HG02981 (cell line): ENCODE measurements around the gene NEK11.

ENCODE experiments used
- ATAC-seq: cut with Tn5 transposase; IDR thresholded peaks from one replicate; pipeline ENCODE4 v1.9.1; 2021; ENCODE audit warnings: mild to moderate bottlenecking, moderate library complexity; ENCODE audit not compliant: unreplicated experiment

NEK11 gene

GRCh38 chr3:131218196-131218595 lies 191.5 kb downstream of the NEK11 start:
- no peak for ATAC-seq

GRCh38 chr3:131221731-131222130 lies 195.1 kb downstream of the NEK11 start:
- no peak for ATAC-seq

GRCh38 chr3:131222599-131222998 lies 195.9 kb downstream of the NEK11 start:
- ATAC-seq = no peak

- no peak for ATAC-seq
Observed at GRCh38 chr3:131223373-131224289, 197.0 kb downstream of the NEK11 start.

GRCh38 chr3:131224886-131225550 lies 198.3 kb downstream of the NEK11 start:
- ATAC-seq = no peak

GRCh38 chr3:131228522-131228921 lies 201.8 kb downstream of the NEK11 start:
- ATAC-seq = no peak

- no peak for ATAC-seq
Observed at GRCh38 chr3:131231710-131232389, 205.2 kb downstream of the NEK11 start.

- ATAC-seq = no peak
Observed at GRCh38 chr3:131232711-131233267, 206.1 kb downstream of the NEK11 start.

GRCh38 chr3:131233900-131234668 lies 207.4 kb downstream of the NEK11 start:
- ATAC-seq = no peak

- ATAC-seq = no peak
Observed at GRCh38 chr3:131236421-131236820, 209.7 kb downstream of the NEK11 start.

- no peak for ATAC-seq
Observed at GRCh38 chr3:131238496-131238895, 211.8 kb downstream of the NEK11 start.

GRCh38 chr3:131239267-131239666 lies 212.6 kb downstream of the NEK11 start:
- no peak for ATAC-seq

GRCh38 chr3:131242201-131242600 lies 215.5 kb downstream of the NEK11 start:
- no peak for ATAC-seq

GRCh38 chr3:131250466-131250865 lies 223.8 kb downstream of the NEK11 start:
- no peak for ATAC-seq

- ATAC-seq = no peak
Observed at GRCh38 chr3:131260525-131260924, 233.8 kb downstream of the NEK11 start.

- no peak for ATAC-seq
Observed at GRCh38 chr3:131261104-131261503, 234.4 kb downstream of the NEK11 start.

- ATAC-seq = no peak
Observed at GRCh38 chr3:131275556-131275955, 248.9 kb downstream of the NEK11 start.

- ATAC-seq = no peak
Observed at GRCh38 chr3:131277836-131278497, 251.3 kb downstream of the NEK11 start.

GRCh38 chr3:131279577-131279976 lies 252.9 kb downstream of the NEK11 start:
- no peak for ATAC-seq

GRCh38 chr3:131282379-131282778 lies 255.7 kb downstream of the NEK11 start:
- ATAC-seq = no peak
